Bone marrow (tissue), 2 donors: ENCODE results near the gene MICOS13.
A peak's percentile ranks its signal among the peaks of the same experiment; 100 is the strongest.

Experiments used
- DNase-seq, 2 donors: peaks; one replicate each; lab custom pipeline; 2025; lab: John Stamatoyannopoulos, UW

Gene MICOS13

GRCh38 chr19:5667751-5668271 lies 12.5 kb downstream of the MICOS13 start:
- DNase-seq, result no peak

- DNase-seq, result no peak
Observed at GRCh38 chr19:5666921-5667610, 13.2 kb downstream of the MICOS13 start.

- no peak for DNase-seq
Observed at GRCh38 chr19:5665781-5666513, 14.4 kb downstream of the MICOS13 start.

- DNase-seq, result no peak
Observed at GRCh38 chr19:5664515-5664914, 15.8 kb downstream of the MICOS13 start.

GRCh38 chr19:5663904-5664303 lies 16.4 kb downstream of the MICOS13 start:
- no peak for DNase-seq

GRCh38 chr19:5661483-5661882 lies 18.8 kb downstream of the MICOS13 start:
- DNase-seq, result no peak

GRCh38 chr19:5655412-5655811 lies 24.9 kb downstream of the MICOS13 start:
- DNase-seq, result no peak

- DNase-seq, result no peak
Observed at GRCh38 chr19:5654931-5655330, 25.4 kb downstream of the MICOS13 start.

GRCh38 chr19:5652261-5652660 lies 28.1 kb downstream of the MICOS13 start:
- no peak for DNase-seq

GRCh38 chr19:5651361-5651760 lies 29.0 kb downstream of the MICOS13 start:
- DNase-seq, result no peak

- DNase-seq, result no peak
Observed at GRCh38 chr19:5648464-5648863, 31.9 kb downstream of the MICOS13 start.

GRCh38 chr19:5646703-5647102 lies 33.6 kb downstream of the MICOS13 start:
- DNase-seq, result no peak

GRCh38 chr19:5645409-5645808 lies 34.9 kb downstream of the MICOS13 start:
- DNase-seq, result no peak

GRCh38 chr19:5644037-5644436 lies 36.3 kb downstream of the MICOS13 start:
- DNase-seq, result no peak

GRCh38 chr19:5643060-5643459 lies 37.3 kb downstream of the MICOS13 start:
- DNase-seq, result no peak

- no peak for DNase-seq
Observed at GRCh38 chr19:5642204-5642603, 38.1 kb downstream of the MICOS13 start.

GRCh38 chr19:5641171-5641570 lies 39.1 kb downstream of the MICOS13 start:
- no peak for DNase-seq

- no peak for DNase-seq
Observed at GRCh38 chr19:5637971-5638370, 42.3 kb downstream of the MICOS13 start.

- no peak for DNase-seq
Observed at GRCh38 chr19:5635427-5635826, 44.9 kb downstream of the MICOS13 start.

- DNase-seq, result no peak
Observed at GRCh38 chr19:5632657-5633056, 47.7 kb downstream of the MICOS13 start.

- no peak for DNase-seq
Observed at GRCh38 chr19:5632241-5632612, 48.1 kb downstream of the MICOS13 start.

GRCh38 chr19:5631567-5632240 lies 48.6 kb downstream of the MICOS13 start:
- no peak for DNase-seq

GRCh38 chr19:5628919-5629481 lies 51.3 kb downstream of the MICOS13 start:
- peak in 1 of 2 donors; percentile 63 for DNase-seq
